Measurements from ENCODE around the gene COL23A1.

COL23A1 gene

DNA sequence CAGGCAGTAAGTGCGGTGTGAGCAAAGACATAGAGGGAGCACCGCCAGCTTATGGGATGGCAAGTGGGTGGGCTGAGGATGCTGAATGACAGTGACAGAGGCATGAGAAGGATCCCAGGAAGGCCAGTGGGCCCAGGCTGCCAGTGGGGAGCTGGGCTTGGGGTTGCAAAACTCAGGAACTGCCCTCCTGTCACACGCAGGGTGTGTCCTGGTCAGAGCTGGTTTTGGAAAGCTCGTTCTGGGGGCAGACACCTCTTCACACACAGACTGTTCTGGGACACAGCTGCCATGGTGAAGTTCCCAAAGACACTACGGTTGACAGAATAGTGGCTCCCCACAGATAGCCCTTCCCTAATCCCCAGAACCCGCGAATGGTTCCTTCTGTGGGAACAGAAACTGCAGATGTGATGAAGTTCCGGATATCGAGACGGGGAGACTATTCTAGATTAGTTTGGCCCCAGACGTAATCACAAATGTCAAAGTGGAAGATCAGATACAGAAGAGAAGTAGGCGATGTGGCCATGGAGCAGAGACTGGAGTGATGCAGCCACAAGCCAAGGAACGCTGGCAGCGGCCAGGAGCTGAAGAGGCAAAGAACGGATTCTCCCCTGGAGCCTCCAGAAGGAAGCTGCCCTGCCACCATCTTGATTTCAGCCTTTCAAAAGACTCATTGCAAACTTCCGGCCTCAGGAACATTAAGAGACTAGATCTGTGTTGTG, 159.0 kb downstream of the COL23A1 start:
- DNase-seq: no peak

DNA sequence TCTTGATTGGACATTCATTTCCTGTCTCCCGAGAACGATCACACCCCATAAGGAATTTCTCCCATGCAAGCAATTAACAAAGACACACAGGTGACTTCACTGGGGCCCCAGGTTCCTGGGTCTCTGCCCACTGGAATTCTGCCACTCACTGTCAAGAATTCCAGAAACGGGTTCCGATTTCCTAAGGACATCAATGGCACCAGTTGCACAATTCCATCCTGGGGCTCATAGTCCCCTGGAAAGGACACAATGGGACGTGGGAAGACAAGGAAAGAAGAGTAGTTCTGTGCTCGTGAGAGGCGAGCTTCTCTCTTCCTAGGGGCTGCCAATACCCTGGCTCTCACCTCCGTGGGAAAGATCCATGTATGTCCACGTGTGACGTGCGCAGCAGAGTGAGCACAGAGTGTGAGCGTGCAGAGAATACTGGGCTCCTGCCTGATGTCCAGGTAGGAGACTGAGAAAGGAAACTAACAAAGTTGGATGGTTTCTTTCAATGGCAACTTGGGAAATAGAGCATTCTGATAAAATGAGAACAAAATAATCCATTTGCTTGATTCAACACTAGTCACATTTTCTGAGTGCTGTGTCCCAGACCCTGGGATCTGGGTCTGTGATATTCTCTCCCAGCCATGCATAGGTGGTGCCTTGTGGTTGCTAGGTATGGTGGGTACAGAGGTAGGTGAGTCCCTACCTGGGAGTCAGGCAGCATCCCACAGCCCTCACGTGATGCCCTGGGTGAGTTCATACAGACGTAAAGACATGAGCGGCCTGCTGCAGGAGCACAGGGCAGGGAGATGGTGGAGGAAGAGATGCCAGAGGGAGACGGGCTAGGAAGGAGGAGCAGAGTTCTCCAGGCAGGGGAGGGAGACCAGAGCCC, 159.8 kb downstream of the COL23A1 start:
- no peak for DNase-seq

- no peak for DNase-seq
These were observed 160.6 kb downstream of the COL23A1 start for GRCh38 chr5:178429491-178430185.

- DNase-seq: no peak
These were observed 161.1 kb downstream of the COL23A1 start for GRCh38 chr5:178429156-178429468.

- DNase-seq: no peak
These were observed 161.6 kb downstream of the COL23A1 start for GRCh38 chr5:178428341-178429155.

DNA sequence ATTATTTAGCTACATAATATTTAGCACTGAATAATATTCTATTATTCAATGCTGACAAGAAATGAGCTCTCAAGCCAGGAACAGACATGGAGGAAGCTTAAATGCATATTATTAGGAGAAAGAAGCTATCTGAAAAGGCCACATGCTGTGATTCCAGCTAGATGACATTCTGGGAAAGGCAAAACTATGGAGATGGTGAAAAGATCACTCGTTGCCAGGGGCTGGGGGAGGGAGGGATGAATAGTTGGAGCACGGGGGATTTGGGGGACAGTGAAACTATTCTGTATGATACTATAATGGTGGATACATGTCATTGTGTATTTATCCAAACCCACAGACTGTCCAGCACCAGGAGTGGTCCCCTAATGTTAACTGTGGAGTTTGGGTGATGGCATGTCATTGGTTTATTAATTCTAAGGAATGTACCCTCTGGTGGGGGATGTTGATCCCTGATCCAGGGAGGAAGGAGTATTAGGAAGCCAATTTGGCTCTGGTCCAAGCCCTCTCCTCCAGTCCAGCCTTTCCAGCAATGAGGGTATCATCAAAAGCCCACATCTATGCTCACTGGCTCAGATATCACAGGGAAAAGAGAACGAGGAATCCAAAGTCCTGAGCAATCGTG, 162.5 kb downstream of the COL23A1 start:
- DNase-seq: no peak

DNA sequence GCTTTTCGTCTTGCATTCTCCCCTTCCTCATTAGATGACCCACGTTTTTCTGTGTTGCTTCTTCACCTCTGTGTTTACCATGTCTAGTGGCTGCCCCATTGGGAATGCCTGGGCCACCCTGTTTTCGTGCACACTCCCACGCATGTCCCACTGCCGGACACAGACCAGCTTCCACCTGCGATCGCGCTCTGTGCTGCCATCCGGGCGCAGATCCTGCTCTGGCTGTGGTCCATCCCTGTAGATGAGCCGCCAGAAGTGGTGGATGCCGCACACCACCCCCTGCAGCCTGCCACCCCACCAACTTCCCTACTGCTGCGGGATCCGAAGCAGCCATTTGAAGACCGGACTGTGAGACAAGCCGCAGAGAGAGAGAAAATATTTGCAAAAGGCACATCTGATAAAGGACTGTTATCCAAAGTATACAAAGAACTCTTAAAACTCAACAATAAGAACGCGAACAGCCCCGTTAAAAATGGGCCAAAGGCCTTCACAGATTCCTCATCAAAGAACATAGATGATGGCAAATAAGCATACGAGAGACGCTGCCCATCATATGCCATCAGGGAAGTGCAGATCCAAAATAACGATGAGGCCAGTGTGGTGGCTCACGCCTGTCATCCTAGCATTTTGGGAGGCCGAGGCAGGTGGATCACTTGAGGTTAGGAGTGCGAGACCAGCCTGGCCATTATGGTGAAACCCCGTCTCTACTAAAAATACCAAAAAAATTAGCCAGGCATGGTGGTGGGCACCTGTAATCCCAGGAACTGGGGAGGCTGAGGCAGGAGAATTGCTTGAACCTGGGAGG, 163.7 kb downstream of the COL23A1 start:
- no peak for DNase-seq

DNA sequence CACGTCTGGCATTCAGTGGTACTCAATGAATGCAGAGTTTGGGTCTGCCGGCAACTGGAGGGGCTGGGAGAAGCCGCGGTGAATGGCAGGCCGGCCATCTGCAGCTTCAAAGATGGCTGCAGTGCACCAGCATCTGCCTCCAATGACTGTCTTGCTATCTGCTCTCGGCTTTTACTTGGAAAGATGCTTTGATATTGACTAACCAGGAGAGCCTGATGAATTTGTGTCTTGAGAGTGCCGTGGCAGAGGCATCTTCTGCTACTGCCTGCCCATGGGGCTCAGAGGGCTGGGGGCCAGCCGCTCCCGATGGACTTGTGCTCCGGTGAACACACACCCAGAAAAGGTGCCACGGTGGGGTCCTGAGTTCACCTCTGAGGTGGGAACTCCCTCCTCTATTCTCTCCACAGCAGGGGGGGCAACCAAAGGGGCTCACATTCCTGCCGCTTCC, 164.5 kb downstream of the COL23A1 start:
- no peak for DNase-seq

DNA sequence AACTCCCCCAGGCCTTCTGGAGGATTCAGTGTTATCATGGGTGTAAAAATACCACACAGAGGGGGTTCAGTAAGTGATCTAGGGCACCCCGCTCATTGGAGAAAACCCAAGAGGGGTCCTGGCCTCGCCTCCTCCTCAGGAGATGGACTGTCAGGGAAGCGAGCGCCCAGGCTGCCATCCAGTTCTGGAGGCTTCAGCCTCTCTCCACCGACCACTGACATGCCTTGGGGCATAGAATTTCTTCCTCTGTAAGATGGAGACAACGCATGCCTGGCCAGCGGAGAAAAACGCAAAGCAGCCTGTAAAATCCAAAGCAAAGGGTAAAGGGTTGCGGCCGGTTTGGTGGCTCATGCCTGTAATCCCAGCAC, 165.4 kb downstream of the COL23A1 start:
- no peak for DNase-seq

DNA sequence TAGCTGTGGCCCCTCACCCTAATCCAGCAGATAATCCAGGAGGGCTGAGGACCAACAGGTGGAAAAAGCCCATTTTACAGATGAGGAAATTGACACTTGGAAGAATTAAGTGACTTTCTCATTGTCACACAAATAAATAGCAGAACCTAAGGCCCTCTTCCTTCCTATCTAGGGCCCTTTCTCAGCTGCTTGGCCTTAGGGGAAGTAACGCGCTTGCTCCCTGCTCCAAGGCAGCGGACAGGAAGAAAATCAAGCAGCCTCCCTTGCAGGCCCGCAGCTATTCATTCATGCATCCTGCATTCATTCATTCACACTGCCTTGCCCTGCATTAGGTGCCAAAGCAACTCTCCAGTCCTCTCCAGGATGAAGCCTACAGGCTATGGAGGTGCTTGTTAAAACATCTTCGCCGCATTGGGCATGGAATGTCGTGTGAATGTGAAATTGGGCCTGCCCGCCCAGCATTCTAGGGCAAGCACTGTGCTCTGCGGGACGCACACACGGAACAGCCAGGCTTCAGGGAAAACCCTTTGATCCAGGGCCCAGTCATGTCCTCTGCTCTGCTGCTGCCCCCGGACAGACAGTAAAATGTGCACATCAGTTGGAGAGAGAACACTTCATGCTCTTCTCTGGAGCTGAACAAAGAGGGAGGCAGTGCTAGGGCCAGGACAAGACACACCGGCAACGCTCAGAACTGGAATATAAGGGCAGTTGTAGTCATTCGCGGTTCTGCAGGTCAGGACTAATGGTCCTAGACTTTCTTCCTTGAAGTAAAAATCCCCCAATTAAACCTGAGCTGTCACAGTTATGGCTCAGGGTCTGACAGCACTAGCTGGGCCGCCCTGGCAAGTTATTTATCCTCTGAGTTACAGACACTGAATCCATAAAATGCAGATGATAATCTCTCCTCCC, 166.0 kb downstream of the COL23A1 start:
- DNase-seq: no peak

- DNase-seq: no peak
These were observed 166.8 kb downstream of the COL23A1 start for GRCh38 chr5:178423431-178423830.

DNA sequence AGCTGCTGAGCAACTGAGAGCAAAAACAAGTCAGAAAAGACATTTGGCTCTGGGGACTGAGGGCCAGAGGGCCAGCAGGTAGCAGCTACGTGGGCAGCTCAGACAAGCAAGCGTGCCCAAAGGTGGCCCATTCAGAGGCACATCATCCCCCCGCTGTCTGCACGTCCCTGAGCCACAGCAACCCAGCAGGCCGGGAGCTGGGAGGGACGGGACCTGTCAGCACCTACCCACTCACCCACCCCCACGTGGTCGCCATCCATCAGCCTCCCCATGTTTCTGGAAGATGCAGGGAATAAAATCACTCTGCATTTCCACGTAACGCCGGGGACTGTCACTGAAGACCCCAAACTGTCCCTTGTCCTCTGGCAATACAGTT, 167.8 kb downstream of the COL23A1 start:
- DNase-seq: no peak

DNA sequence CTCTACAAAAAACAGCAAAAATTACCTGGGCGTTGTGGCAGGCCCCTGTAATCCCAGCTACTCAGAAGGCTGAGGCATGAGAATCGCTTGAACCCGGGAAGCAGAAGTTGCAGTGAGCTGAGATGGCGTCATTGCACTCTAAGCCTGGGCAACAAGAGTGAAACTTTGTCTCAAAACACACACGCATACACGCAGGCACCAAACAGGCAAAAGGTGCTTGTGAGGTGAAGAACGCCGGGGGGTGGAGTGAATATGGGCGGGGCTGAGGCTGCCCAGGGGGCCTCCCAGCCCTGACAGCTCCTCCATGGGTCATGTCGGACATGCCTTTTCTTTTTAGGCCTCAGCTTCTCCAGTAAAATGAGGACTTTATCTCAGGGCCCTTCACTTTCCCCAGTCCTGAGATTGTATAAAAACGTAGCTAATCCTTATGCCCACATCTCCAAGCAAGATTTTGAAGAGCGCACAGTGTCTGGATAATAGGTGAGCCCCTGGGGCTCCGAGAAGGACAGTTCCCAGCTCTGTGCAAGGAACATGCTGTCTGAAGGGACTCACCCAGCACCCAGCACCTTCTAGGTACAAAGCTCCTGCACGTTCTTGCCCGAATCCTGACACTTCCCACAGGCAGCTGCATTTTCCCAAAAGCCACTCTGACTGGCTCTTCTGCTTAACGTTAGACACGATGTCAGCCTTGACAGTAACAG, 168.3 kb downstream of the COL23A1 start:
- no peak for DNase-seq

GRCh38 chr5:178421128-178421527, 169.1 kb downstream of the COL23A1 start:
- DNase-seq: no peak

- DNase-seq: no peak
These were observed 169.8 kb downstream of the COL23A1 start for GRCh38 chr5:178420354-178420781.

- no peak for DNase-seq
These were observed 170.5 kb downstream of the COL23A1 start for GRCh38 chr5:178419651-178420050.

GRCh38 chr5:178419196-178419595, 171.0 kb downstream of the COL23A1 start:
- no peak for DNase-seq

DNA sequence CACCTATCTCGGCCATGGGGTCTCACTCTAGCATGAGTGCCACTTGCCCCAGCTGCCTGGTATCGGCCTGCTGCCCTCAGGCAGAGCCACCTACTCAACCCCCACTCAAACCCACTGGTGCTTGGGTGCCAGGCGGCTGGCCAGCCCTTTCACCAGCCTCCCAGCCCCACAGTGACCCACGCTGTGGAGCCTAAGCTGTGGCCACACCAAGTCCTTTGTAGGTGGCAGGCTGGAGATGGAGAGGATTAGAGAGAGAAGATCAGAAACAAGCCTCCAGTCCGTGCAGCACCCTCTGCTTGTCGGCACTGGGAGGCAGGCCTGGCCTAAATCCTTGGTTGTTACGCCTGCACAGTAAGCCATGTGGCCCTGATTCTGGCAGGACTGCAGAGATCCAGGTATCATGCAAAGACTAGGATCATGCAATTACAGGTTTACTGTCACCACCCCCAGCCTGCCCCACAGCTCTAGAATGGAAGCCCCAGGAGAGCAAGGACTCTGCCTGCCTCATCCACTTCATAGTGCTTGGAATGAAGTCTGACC, 171.7 kb downstream of the COL23A1 start:
- DNase-seq: no peak

DNA sequence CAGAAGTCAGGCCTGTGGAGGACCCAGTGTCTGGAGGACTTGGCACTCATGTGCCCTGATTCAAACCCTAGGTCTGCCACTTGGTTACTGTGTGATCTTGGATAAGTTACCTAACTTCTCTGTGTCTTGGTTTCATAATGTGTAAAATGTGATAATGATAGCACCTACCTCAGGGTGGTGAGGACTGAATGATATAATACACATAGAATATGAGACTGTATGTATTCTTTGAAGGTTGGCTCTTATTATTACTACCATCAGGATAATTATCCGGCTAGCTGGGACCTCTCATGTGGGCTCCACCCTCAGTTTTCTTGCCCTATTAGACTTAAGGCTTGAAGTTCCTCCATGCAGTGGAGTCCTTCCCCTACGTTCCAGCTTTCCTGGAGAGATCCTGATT, 172.2 kb downstream of the COL23A1 start:
- no peak for DNase-seq
